SJCRH30 (cell line): Measurements from ENCODE around the gene RUNX1. TPM values are rescaled to one million over a fixed set of nuclear protein-coding genes. Genes with fewer than 3 reads are reported as not detected.

ENCODE experiments used
- DNase-seq, 2 experiments: peaks; one replicate each; pipeline ENCODE4 v3.0.0-alpha.2; 2015 to 2020
- H3K27ac ChIP-seq: fragments of 250-450 bp; sonication (Bioruptor Pico); 2 replicates; pipeline ENCODE4 v1.5.1; 2020; ENCODE audit warnings: mild to moderate bottlenecking, moderate library complexity
- H3K27me3 ChIP-seq: fragments of 250-450 bp; sonication (Bioruptor Pico); 2 replicates; pipeline ENCODE4 v1.5.1; 2020; ENCODE audit warnings: mild to moderate bottlenecking, moderate library complexity
- H3K36me3 ChIP-seq: fragments of 250-450 bp; sonication (Bioruptor Pico); 2 replicates; pipeline ENCODE4 v1.5.1; 2020; ENCODE audit warnings: mild to moderate bottlenecking, moderate library complexity
- H3K4me1 ChIP-seq: fragments of 250-450 bp; sonication (Bioruptor Pico); 2 replicates; pipeline ENCODE4 v1.5.1; 2020; ENCODE audit warnings: mild to moderate bottlenecking, moderate library complexity
- H3K4me3 ChIP-seq: fragments of 250-450 bp; sonication (Bioruptor Pico); 2 replicates; pipeline ENCODE4 v1.5.1; 2020; ENCODE audit warnings: mild to moderate bottlenecking, moderate library complexity
- H3K9me3 ChIP-seq: fragments of 250-450 bp; sonication (Bioruptor Pico); replicated peaks from 2 replicates; pipeline ENCODE4 v1.5.1; 2020; ENCODE audit warnings: mild to moderate bottlenecking, moderate library complexity
- total RNA-seq: library from RNA; depleted of rRNA; stranded (reverse); fragments of >200 nt; shearing (Covaris generic); gene quantifications from 2 replicates; pipeline ENCODE4 v1.2.3, GENCODE V29; 2014

RUNX1 gene
- total RNA-seq, 1 experiment from 2014 or later = 23.7 TPM

DNA sequence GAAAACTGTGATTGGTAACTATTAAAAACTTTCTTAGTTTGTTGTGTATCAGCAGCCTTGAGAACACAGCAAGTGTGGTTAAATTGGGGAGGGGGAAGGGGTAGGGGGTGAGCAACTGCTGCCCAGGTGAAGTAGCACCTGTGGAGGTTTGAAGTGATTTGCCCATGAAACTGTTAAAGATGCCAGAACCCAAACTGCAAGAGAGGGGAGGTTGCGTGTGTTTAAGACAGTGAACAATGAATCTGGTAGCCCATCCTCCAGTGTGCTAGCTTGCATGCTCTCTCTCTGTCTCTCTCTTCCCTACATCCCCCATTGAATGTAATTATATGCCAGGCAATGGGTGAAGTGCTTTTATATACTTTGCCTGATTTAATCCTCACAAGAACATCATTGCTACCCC lies 154.7 kb downstream of the RUNX1 start:
- peaks cover 6% of the 10 kb centered on the region; the same call in 1 of the 2 replicates for H3K36me3 ChIP-seq
- no peak overlapping the region for H3K4me3 ChIP-seq
- no peak overlapping the region for H3K27ac ChIP-seq
- no peak for DNase-seq
- no peaks in the 10 kb centered on the region for H3K9me3 ChIP-seq
- H3K4me1 ChIP-seq = no peaks in the 10 kb centered on the region
- no peaks in the 10 kb centered on the region for H3K27me3 ChIP-seq

DNA sequence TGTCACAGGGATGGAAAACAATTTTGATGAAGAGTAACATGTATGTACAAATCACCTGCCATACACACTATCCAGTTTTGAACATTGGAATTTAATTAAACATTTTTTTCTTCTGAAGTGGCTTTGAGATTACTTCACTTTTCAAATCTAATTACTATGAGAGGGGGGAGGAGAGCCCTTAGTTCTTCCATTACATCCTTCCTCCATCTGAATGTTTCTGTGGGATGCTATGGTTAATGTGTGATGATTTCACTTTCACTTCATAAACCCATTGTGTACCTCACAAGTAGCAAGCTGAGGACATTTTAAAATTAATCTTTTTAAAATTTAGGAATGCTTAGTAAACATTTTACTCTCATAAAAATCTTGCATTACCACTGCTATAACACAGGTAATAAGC lies 156.9 kb downstream of the RUNX1 start:
- Histone ChIP-seq H3K4me1 (no peaks in the 10 kb centered on the region), H3K27ac (no peak overlapping the region), H3K4me3 (no peak overlapping the region), H3K9me3 (no peaks in the 10 kb centered on the region), H3K27me3 (no peaks in the 10 kb centered on the region), H3K36me3 (peaks cover 3% of the 10 kb centered on the region; the same call in 1 of the 2 replicates)
- DNase-seq = no peak

DNA sequence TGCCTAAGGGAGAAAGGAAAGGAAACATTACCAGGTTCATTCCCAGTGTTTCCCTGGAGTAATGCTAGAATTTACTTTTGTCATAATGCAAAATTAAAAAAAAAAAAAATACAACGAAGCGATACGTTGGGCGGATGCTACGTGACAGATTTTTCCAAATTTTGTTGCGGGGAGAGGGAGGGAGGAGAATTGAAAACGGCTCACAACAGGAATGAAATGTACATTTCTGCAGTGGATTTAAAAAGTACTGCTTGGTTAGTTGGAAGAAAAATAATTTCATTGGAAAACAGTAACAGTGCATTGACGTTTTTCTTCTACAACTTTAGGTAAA lies 157.5 kb downstream of the RUNX1 start:
- Histone ChIP-seq H3K27me3 (no peaks in the 10 kb centered on the region), H3K27ac (no peak overlapping the region), H3K4me1 (no peaks in the 10 kb centered on the region), H3K4me3 (no peak overlapping the region), H3K9me3 (no peaks in the 10 kb centered on the region), H3K36me3 (no peaks in the 10 kb centered on the region)
- DNase-seq = no peak

DNA sequence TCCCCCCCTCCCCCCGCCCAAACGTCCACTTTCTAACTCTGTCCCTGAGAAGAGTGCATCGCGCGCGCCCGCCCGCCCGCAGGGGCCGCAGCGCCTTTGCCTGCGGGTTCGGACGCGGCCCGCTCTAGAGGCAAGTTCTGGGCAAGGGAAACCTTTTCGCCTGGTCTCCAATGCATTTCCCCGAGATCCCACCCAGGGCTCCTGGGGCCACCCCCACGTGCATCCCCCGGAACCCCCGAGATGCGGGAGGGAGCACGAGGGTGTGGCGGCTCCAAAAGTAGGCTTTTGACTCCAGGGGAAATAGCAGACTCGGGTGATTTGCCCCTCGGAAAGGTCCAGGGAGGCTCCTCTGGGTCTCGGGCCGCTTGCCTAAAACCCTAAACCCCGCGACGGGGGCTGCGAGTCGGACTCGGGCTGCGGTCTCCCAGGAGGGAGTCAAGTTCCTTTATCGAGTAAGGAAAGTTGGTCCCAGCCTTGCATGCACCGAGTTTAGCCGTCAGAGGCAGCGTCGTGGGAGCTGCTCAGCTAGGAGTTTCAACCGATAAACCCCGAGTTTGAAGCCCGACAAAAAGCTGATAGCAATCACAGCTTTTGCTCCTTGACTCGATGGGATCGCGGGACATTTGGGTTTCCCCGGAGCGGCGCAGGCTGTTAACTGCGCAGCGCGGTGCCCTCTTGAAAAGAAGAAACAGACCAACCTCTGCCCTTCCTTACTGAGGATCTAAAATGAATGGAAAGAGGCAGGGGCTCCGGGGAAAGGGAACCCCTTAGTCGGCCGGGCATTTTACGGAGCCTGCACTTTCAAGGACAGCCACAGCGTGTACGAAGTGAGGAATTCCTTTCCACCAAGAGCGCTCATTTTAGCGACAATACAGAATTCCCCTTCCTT lies 158.1 kb downstream of the RUNX1 start:
- no peaks in the 10 kb centered on the region for H3K4me1 ChIP-seq
- H3K27me3 ChIP-seq = no peaks in the 10 kb centered on the region
- H3K4me3 ChIP-seq = no peak overlapping the region
- DNase-seq = no peak
- no peaks in the 10 kb centered on the region for H3K9me3 ChIP-seq
- no peaks in the 10 kb centered on the region for H3K36me3 ChIP-seq
- H3K27ac ChIP-seq = no peak overlapping the region

- Histone ChIP-seq H3K27me3 (no peaks in the 10 kb centered on the region), H3K36me3 (peaks cover 4% of the 10 kb centered on the region; the same call in 1 of the 2 replicates), H3K4me3 (peak overlapping the region; percentile 84), H3K27ac (peak overlapping the region; percentile 93), H3K4me1 (no peaks in the 10 kb centered on the region), H3K9me3 (no peaks in the 10 kb centered on the region)
- DNase-seq = no peak
These were observed 158.7 kb downstream of the RUNX1 start for GRCh38 chr21:34890470-34890723.

DNA sequence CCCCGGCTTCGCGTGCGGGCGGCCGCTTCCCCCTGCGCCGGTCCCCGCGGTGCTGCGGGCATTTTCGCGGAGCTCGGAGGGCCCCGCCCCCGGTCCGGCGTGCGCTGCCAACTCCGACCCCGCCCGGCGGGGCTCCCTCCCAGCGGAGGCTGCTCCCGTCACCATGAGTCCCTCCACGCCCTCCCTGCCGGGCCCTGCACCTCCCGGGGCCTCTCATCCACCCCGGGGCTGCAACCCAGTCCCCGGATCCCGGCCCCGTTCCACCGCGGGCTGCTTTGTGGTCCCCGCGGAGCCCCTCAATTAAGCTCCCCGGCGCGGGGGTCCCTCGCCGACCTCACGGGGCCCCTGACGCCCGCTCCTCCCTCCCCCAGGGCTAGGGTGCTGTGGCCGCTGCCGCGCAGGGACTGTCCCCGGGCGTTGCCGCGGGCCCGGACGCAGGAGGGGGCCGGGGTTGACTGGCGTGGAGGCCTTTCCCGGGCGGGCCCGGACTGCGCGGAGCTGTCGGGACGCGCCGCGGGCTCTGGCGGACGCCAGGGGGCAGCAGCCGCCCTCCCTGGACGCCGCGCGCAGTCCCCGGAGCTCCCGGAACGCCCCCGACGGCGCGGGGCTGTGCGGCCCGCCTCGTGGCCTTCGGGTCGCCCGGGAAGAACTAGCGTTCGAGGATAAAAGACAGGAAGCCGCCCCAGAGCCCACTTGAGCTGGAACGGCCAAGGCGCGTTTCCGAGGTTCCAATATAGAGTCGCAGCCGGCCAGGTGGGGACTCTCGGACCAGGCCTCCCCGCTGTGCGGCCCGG lies 159.2 kb downstream of the RUNX1 start:
- Histone ChIP-seq H3K27ac (peak overlapping the region; percentile 93), H3K4me1 (no peaks in the 10 kb centered on the region), H3K4me3 (peak overlapping the region; percentile 84), H3K27me3 (no peaks in the 10 kb centered on the region), H3K36me3 (peaks cover 5% of the 10 kb centered on the region; the same call in 1 of the 2 replicates), H3K9me3 (no peaks in the 10 kb centered on the region)
- peak; percentile 80 to 83 for DNase-seq

DNA sequence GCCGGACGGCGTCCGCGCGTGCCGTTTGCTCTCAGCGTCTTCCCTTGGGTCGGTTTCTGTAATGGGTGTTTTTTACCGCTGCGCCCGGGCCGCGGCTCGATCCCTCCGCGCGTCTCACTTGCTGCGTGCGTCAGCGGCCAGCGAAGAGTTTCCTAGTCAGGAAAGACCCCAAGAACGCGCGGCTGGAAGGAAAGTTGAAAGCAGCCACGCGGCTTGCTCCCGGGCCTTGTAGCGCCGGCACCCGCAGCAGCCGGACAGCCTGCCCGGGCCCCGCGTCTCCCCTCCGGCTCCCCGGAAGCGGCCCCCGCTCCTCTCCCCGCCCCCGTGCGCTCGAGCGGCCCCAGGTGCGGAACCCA lies 159.8 kb downstream of the RUNX1 start:
- peak; percentile 67 to 73 for DNase-seq

GRCh38 chr21:34888569-34889319 lies 160.4 kb downstream of the RUNX1 start:
- DNase-seq = peak; percentile 95 to 97
- H3K27me3 ChIP-seq = no peaks in the 10 kb centered on the region

More for the DNA sequence above, 159.8 kb downstream of the RUNX1 start:
- Histone ChIP-seq H3K4me1 (no peaks in the 10 kb centered on the region), H3K4me3 (peak overlapping the region; percentile 84), H3K9me3 (no peaks in the 10 kb centered on the region), H3K27me3 (no peaks in the 10 kb centered on the region), H3K27ac (peak overlapping the region; percentile 93), H3K36me3 (peaks cover 8% of the 10 kb centered on the region)

GRCh38 chr21:34887725-34888568 lies 161.2 kb downstream of the RUNX1 start:
- Histone ChIP-seq H3K4me1 (no peaks in the 10 kb centered on the region), H3K27ac (peak overlapping the region; percentile 93), H3K4me3 (peak overlapping the region; percentile 84), H3K36me3 (peaks cover 13% of the 10 kb centered on the region), H3K27me3 (no peaks in the 10 kb centered on the region), H3K9me3 (no peaks in the 10 kb centered on the region)
- peak; percentile 87 to 89 for DNase-seq

More at GRCh38 chr21:34888569-34889319, 160.4 kb downstream of the RUNX1 start:
- Histone ChIP-seq H3K9me3 (no peaks in the 10 kb centered on the region), H3K27ac (peak overlapping the region; percentile 93), H3K36me3 (peaks cover 12% of the 10 kb centered on the region), H3K4me1 (no peaks in the 10 kb centered on the region), H3K4me3 (peak overlapping the region; percentile 84)

DNA sequence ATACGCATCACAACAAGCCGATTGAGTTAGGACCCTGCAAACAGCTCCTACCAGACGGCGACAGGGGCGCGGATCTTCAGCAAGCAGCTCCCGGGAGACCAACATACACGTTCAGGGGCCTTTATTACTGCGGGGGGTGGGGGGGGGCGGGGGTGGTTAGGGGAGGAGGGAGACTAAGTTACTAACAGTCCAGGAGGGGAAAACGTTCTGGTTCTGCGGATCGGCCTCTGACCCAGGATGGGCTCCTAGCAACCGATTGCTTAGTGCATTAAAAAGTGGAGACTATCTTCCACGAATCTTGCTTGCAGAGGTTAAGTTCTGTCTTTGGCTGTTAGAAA lies 162.0 kb downstream of the RUNX1 start:
- H3K27me3 ChIP-seq = no peaks in the 10 kb centered on the region
- H3K9me3 ChIP-seq = no peaks in the 10 kb centered on the region
- no peak for DNase-seq
- peaks cover 19% of the 10 kb centered on the region for H3K36me3 ChIP-seq
- H3K4me1 ChIP-seq = peaks cover 6% of the 10 kb centered on the region
- H3K27ac ChIP-seq = peak overlapping the region; percentile 42
- H3K4me3 ChIP-seq = peak overlapping the region; percentile 84

- H3K9me3 ChIP-seq = no peaks in the 10 kb centered on the region
- H3K4me3 ChIP-seq = peak overlapping the region; percentile 84
- peak overlapping the region; percentile 42 for H3K27ac ChIP-seq
- peaks cover 25% of the 10 kb centered on the region for H3K36me3 ChIP-seq
- H3K4me1 ChIP-seq = peaks cover 12% of the 10 kb centered on the region
- peak; percentile 47 to 56 for DNase-seq
- H3K27me3 ChIP-seq = no peaks in the 10 kb centered on the region
These were observed 162.6 kb downstream of the RUNX1 start for GRCh38 chr21:34886240-34887104.

GRCh38 chr21:34885626-34886239 lies 163.4 kb downstream of the RUNX1 start:
- Histone ChIP-seq H3K9me3 (no peaks in the 10 kb centered on the region), H3K4me1 (peaks cover 12% of the 10 kb centered on the region), H3K27ac (peak overlapping the region; percentile 42; the same call in 1 of the 2 replicates), H3K4me3 (peak overlapping the region; percentile 84), H3K36me3 (peaks cover 27% of the 10 kb centered on the region), H3K27me3 (no peaks in the 10 kb centered on the region)
- DNase-seq = peak in 1 of 2 experiments; percentile 45

GRCh38 chr21:34885125-34885524 lies 164.0 kb downstream of the RUNX1 start:
- Histone ChIP-seq H3K4me3 (peak overlapping the region; percentile 84), H3K27me3 (no peaks in the 10 kb centered on the region), H3K27ac (no peak overlapping the region; the same call in 1 of the 2 replicates), H3K4me1 (peaks cover 12% of the 10 kb centered on the region), H3K36me3 (peaks cover 32% of the 10 kb centered on the region), H3K9me3 (no peaks in the 10 kb centered on the region)
- DNase-seq = peak in 1 of 2 experiments; percentile 32
